Activated CD8-positive, alpha-beta T cell treated with anti-CD3 and anti-CD28 coated beads for 36 hours (primary cell): ENCODE data around the gene THOC6. TPM values are rescaled to one million over a fixed set of nuclear protein-coding genes. Genes with fewer than 3 reads are reported as not detected.

Experiments used
- ATAC-seq: fragments of 200-7000 bp; cut with Tn5 transposase; one replicate; pipeline ENCODE4 v1.10.0; 2021; ENCODE audit warnings: mild to moderate bottlenecking, moderate library complexity
- CTCF ChIA-PET: fragments of 350-600 bp; sonication (Branson Sonifier 250); formaldehyde crosslinking; loops from one replicate; lab custom pipeline; 2021; ENCODE audit warnings: antibody characterized with exemption; lab: Charles Lee
- POLR2A ChIA-PET: fragments of 350-600 bp; sonication (Branson Sonifier 250); formaldehyde crosslinking; loops from one replicate; lab custom pipeline; 2021; ENCODE audit warnings: antibody characterized with exemption; lab: Charles Lee
- DNase-seq: peaks from one replicate; pipeline ENCODE4 v3.0.0-alpha.2; 2020
- H3K27ac Mint-ChIP-seq: one replicate; pipeline ENCODE4 v1.8.0; 2021; ENCODE audit warnings: mild to moderate bottlenecking, mixed read lengths
- H3K27me3 Mint-ChIP-seq: one replicate; pipeline ENCODE4 v1.8.0; 2021; ENCODE audit warnings: mixed read lengths
- H3K36me3 Mint-ChIP-seq: one replicate; pipeline ENCODE4 v1.8.0; 2021; ENCODE audit warnings: low read depth, mixed read lengths
- H3K4me1 Mint-ChIP-seq: one replicate; pipeline ENCODE4 v1.8.0; 2021; ENCODE audit warnings: low read depth, mixed read lengths
- H3K4me3 Mint-ChIP-seq: one replicate; pipeline ENCODE4 v1.8.0; 2021; ENCODE audit warnings: mild to moderate bottlenecking, moderate library complexity, mixed read lengths
- H3K9me3 Mint-ChIP-seq: one replicate; pipeline ENCODE4 v1.8.0; 2021; ENCODE audit warnings: mixed read lengths
- intact Hi-C: fragments of 100-400 bp; cut with micrococcal nuclease; formaldehyde crosslinking; loops from one replicate; pipeline ENCODE4 v1.10.0; 2022
- total RNA-seq, 2 experiments: library from RNA; stranded (reverse); gene quantifications; one replicate each; pipeline ENCODE4 v1.2.3, GENCODE V29; 2021
- TF ChIP-seq, protein P1 (sequence below): fragments of 200-600 bp; IDR thresholded peaks from one replicate; pipeline ENCODE4 v1.8.0; 2022; ENCODE audit warnings: antibody characterized with exemption, mild to moderate bottlenecking

The THOC6 gene
- total RNA-seq: 10 to 100 TPM; 55.4 to 56.6 TPM

DNA sequence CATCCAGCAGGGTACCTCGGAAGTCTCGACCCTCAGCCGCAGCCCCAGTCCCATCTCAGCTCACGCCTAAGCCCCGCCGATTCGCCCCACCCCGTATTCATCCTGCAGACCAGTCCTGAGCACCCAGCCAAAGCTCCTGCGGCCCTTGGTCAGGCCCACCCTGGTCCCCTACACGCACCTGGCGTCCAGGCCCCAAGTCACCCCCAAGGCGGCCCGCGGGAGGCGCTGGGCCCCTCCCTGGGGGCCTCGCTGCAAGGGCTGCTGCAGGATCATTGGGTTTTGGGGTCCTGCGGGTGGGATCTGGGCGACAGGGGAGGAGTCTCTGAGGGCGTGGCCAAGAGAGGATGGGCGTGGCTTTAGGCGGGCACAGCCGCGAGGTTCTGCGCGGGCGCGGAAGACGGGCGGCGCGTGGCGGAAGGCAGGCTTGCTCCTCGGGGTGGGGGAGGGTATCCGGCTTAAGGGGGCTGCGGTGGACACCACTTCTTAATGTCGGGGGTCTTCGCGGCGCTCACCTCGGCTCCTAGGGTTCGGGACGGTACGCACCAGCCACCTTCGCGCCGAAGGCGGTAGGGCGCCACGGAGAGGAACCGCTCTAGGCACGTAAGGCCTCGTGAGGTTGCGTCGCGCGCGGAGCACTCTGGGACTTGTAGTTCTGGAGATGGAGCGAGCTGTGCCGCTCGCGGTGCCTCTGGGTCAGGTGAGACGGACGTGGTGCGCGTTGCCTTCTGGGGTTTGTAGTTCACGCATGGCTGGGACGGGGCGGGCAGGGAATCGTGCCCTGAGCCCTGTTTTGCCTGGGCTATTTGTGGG is at the start of gene THOC6, which contains the start of gene HCFC1R1:
TSS of gene THOC6 (plus strand) at position 367 of the 810 bp plus-strand sequence. CDS start at position 659, 292 bp downstream.
TSS of gene HCFC1R1 (minus strand) at position 274 of the 810 bp plus-strand sequence. CDS start at position 273, 1 bp downstream.
- TF ChIP-seq, protein P1, sequence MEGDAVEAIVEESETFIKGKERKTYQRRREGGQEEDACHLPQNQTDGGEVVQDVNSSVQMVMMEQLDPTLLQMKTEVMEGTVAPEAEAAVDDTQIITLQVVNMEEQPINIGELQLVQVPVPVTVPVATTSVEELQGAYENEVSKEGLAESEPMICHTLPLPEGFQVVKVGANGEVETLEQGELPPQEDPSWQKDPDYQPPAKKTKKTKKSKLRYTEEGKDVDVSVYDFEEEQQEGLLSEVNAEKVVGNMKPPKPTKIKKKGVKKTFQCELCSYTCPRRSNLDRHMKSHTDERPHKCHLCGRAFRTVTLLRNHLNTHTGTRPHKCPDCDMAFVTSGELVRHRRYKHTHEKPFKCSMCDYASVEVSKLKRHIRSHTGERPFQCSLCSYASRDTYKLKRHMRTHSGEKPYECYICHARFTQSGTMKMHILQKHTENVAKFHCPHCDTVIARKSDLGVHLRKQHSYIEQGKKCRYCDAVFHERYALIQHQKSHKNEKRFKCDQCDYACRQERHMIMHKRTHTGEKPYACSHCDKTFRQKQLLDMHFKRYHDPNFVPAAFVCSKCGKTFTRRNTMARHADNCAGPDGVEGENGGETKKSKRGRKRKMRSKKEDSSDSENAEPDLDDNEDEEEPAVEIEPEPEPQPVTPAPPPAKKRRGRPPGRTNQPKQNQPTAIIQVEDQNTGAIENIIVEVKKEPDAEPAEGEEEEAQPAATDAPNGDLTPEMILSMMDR: no peak
- ChIA-PET POLR2A (interaction anchor here (0.5 to 1.3 kb wide), 5 partner anchors 10 to 376 kb away, joined by 3 read pairs; no protein-coding TSS in a partner anchor), CTCF (interaction anchor here (1.0 to 10.5 kb wide), 7 partner anchors 7 to 111 kb away, joined by 3 to 135 read pairs (median 7); partner anchors contain the start of gene ZNF213)
- intact Hi-C loops: no loop called here
- DNase-seq: peak; percentile 99
- Mint-ChIP-seq H3K36me3 (peaks cover 14% of the 10 kb centered on the region), H3K27me3 (peaks cover 7% of the 10 kb centered on the region), H3K27ac (peak within 1 kb of the TSS; percentile 97), H3K9me3 (no peaks in the 10 kb centered on the region), H3K4me3 (peak within 1 kb of the TSS; percentile 77), H3K4me1 (peaks cover 50% of the 10 kb centered on the region)
- peak; percentile 70 for ATAC-seq

DNA sequence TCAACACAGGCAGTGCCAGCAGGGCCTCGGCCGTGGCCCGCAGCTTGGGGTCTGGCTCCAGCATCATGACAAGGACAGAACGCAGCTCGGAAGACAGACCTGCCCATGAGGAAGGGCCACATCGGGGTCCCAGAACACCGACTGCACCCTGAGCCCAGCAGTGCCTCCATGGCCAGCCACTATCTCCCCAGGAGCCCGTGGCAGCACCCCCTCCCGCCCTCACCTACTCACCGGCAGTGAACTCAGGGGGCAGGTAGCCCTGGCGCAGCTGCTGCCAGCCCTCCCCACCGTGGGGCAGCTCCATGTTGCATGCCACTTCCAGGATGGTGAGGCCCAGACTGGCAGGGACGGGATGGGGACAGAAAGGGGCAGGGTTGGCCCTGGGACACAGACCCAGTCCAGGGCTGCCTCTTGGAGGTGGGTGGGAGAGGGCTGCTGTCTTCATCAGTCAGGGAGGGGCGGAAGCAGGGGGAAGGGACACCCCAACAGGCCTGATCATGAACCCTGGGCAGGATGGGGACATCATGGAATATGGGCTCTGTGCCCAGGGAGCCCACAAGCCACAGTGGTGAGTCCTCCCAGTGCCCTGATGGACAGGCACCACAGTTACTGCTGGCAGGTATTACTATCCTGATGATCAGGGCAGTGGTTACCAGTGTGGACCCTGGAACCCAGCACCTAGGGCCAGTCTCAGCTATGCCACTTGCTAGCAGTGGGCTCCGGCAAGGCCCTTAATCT is 49.3 kb upstream of the THOC6 start:
- DNase-seq: no peak
- H3K4me1 Mint-ChIP-seq: peaks cover 11% of the 10 kb centered on the region
- POLR2A ChIA-PET: interaction anchor here (0.6 to 0.7 kb wide), 3 partner anchors 9 to 107 kb away, joined by 3 read pairs; no protein-coding TSS in a partner anchor
- intact Hi-C loops: no loop called here
- CTCF ChIA-PET: no interaction called here
- H3K27me3 Mint-ChIP-seq: no peaks in the 10 kb centered on the region
- no peak for ATAC-seq
- TF ChIP-seq, protein P1: no peak
- no peak overlapping the region for H3K4me3 Mint-ChIP-seq
- H3K9me3 Mint-ChIP-seq: no peaks in the 10 kb centered on the region
- no peak overlapping the region for H3K27ac Mint-ChIP-seq
- H3K36me3 Mint-ChIP-seq: peaks cover 54% of the 10 kb centered on the region

DNA sequence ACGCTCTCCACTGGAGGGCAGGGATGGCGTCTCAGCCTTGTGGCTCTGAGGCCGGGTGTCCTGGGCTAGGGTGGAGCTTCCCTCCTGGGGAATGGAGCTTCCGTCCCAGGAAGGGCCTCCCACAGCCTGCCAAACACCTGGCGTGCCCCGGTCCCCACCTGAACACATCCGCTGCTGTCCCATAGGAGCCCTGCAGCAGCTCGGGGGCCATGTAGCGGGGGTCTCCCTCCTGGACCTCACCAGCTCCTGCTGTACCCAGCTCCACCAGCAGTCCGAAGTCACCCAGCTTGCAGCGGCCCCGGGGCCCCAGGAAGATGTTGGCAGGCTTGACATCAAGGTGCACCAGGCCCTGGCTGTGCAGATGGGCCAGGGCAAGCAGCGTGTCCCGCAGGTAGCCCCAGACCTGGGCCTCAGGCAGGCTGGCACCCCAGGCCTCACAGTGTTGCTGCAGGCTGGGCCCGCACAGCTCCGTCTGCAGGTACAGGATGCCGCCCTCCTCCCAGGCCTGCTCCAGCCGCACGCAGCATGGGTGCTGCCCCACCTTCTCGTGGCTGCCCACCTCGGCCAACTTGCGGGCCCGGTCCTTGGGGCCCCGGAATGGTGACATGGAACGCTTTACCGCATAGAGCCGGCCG is 48.6 kb upstream of the THOC6 start:
- ChIA-PET CTCF (no interaction called here), POLR2A (interaction anchor here (0.7 kb wide), 1 partner anchor 107 kb away, joined by 3 read pairs; no protein-coding TSS in a partner anchor)
- no peak overlapping the region for H3K4me3 Mint-ChIP-seq
- no peaks in the 10 kb centered on the region for H3K9me3 Mint-ChIP-seq
- H3K4me1 Mint-ChIP-seq: peaks cover 11% of the 10 kb centered on the region
- peaks cover 55% of the 10 kb centered on the region for H3K36me3 Mint-ChIP-seq
- intact Hi-C loops: no loop called here
- DNase-seq: no peak
- no peaks in the 10 kb centered on the region for H3K27me3 Mint-ChIP-seq
- TF ChIP-seq, protein P1: no peak
- H3K27ac Mint-ChIP-seq: no peak overlapping the region
- no peak for ATAC-seq

DNA sequence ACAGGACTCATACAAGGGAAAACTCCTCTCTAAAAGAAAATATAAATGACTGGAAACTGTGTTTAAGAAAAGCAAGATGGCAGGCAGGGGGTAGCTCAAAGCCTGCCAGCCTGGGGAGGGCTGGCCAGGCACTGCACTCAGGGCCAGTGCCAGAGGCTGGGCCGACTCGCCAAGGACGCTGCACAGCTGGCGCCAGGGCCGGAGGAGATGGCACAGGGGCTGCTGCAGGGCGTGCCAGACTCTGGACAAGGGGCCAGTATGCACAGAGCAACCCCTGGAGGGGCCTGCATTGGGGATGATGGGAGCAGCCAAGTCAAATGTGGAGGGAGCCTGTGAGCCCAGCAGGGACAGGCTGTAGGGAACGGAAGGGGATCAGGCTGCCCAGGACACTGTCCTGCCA is 47.6 kb upstream of the THOC6 start:
- intact Hi-C loops: no loop called here
- Mint-ChIP-seq H3K4me1 (peaks cover 6% of the 10 kb centered on the region), H3K4me3 (no peak overlapping the region), H3K27ac (no peak overlapping the region), H3K9me3 (no peaks in the 10 kb centered on the region), H3K27me3 (no peaks in the 10 kb centered on the region), H3K36me3 (peaks cover 49% of the 10 kb centered on the region)
- ChIA-PET CTCF (no interaction called here), POLR2A (no interaction called here)
- DNase-seq (no peak), ATAC-seq (no peak)
- TF ChIP-seq, protein P1: no peak
